HepG2 (cell line): Measurements from ENCODE around the gene NEIL3.

Source experiments
- EP300 ChIP-seq, 3 experiments: sonication (generic) in 1 of 3; formaldehyde crosslinking in 1 of 3; IDR thresholded peaks; 2 replicates each; pipeline versions ENCODE4 v1.5.1 to v1.6.1; 2011 to 2020; ENCODE audit warnings: low read depth in 2 of 3, low read length in 2 of 3, borderline replicate concordance in 1 of 3, improper control_type of control experiment in 1 of 3, mild to moderate bottlenecking in 1 of 3, missing genetic modification reagents in 1 of 3, moderate library complexity in 1 of 3
- GABPA ChIP-seq, 2 experiments: IDR thresholded peaks; 2 replicates each; pipeline ENCODE4 v1.6.1; 2011 to 2016; ENCODE audit warnings: low read depth in 2 of 2, low read length in 1 of 2, missing biosample characterization in 1 of 2, missing genetic modification characterization in 1 of 2
- KLF16 ChIP-seq, 2 experiments: sonication (generic) in 1 of 2; formaldehyde crosslinking in 1 of 2; IDR thresholded peaks; 2 replicates each; pipeline versions ENCODE4 v1.6.1 to v1.8.0; 2016 to 2023; ENCODE audit warnings: missing genetic modification reagents in 2 of 2, missing compliant biosample characterization in 1 of 2
- LBX2 ChIP-seq: sonication (generic); formaldehyde crosslinking; IDR thresholded peaks from 2 replicates; pipeline ENCODE4 v1.5.0; 2020; ENCODE audit warnings: missing genetic modification reagents, mild to moderate bottlenecking, borderline replicate concordance
- NKX3-1 ChIP-seq: sonication (generic); formaldehyde crosslinking; IDR thresholded peaks from 2 replicates; pipeline ENCODE4 v1.5.0; 2020; ENCODE audit warnings: missing genetic modification reagents
- RELA ChIP-seq: sonication (generic); formaldehyde crosslinking; IDR thresholded peaks from 2 replicates; pipeline ENCODE4 v1.4.0; 2020; ENCODE audit warnings: missing genetic modification reagents
- SATB2 ChIP-seq: sonication (generic); formaldehyde crosslinking; IDR thresholded peaks from 2 replicates; pipeline ENCODE4 v1.5.0; 2020; ENCODE audit warnings: missing genetic modification reagents
- USF2 ChIP-seq, 2 experiments: sonication (generic) in 1 of 2; formaldehyde crosslinking in 1 of 2; IDR thresholded peaks; 2 replicates each; pipeline versions ENCODE4 v1.5.1 to v1.6.1; 2011 to 2020; ENCODE audit warnings: borderline replicate concordance in 1 of 2, low read depth in 1 of 2, low read length in 1 of 2, mild to moderate bottlenecking in 1 of 2, missing genetic modification reagents in 1 of 2, moderate library complexity in 1 of 2
- ZNF674 ChIP-seq: sonication (generic); formaldehyde crosslinking; IDR thresholded peaks from 2 replicates; pipeline ENCODE4 v1.5.0; 2020; ENCODE audit warnings: low read depth, mild to moderate bottlenecking, missing genetic modification reagents
- ZNF777 ChIP-seq: sonication (generic); formaldehyde crosslinking; IDR thresholded peaks from 2 replicates; pipeline ENCODE4 v1.4.0; 2020; ENCODE audit warnings: missing genetic modification reagents
- TF ChIP-seq, protein P1 (sequence below), 2 experiments: sonication (generic) in 1 of 2; formaldehyde crosslinking in 1 of 2; IDR thresholded peaks; 2 replicates each; pipeline versions ENCODE4 v1.4.0 to v1.6.1; 2018 to 2020; ENCODE audit warnings: missing genetic modification reagents in 2 of 2, borderline replicate concordance in 1 of 2, low read depth in 1 of 2, mild to moderate bottlenecking in 1 of 2, missing biosample characterization in 1 of 2

DNA sequence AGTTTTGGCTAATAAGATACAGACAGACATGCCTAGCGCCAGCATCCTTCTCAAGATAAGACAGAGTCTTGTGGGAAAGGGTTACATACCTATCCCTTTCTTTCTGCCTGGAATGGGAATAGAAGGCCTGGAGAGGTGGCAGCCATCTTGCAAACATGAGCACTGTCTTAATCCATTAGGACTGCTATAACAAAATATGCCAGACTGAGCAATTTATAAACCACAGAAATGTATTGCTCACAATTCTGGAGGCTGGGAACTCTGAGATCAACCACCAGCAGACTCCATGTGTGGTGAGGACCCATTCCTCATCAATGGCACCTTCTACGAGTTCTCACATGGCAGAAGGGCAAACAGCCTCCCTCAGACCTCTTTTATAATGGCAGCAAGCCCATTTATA lies 26.5 kb upstream of the NEIL3 start:
- TF ChIP-seq USF2 (IDR thresholded peaks at IDR 0.05; ENCODE audit: low read depth, low read length) (no peak), USF2 (CRISPR knock-in tag; IDR thresholded peaks at IDR 0.05; ENCODE audit: borderline replicate concordance) (no peak), NKX3-1 (CRISPR knock-in tag) (no peak), SATB2 (no peak), ZNF777 (CRISPR knock-in tag) (no peak), LBX2 (CRISPR knock-in tag) (no peak), GABPA (IDR thresholded peaks at IDR 0.05; ENCODE audit: low read depth, low read length) (no peak), GABPA (CRISPR knock-in tag; IDR thresholded peaks at IDR 0.05; ENCODE audit: low read depth) (no peak), ZNF674 (CRISPR knock-in tag) (no peak), RELA (CRISPR knock-in tag) (no peak), EP300 (IDR thresholded peaks at IDR 0.05; ENCODE audit: low read depth in 2 of 2, low read length in 2 of 2) (no peak), EP300 (CRISPR knock-in tag; IDR thresholded peaks at IDR 0.05; ENCODE audit: borderline replicate concordance) (no peak), KLF16 (CRISPR knock-in tag; IDR thresholded peaks at IDR 0.05) (no peak)
- TF ChIP-seq, protein P1, sequence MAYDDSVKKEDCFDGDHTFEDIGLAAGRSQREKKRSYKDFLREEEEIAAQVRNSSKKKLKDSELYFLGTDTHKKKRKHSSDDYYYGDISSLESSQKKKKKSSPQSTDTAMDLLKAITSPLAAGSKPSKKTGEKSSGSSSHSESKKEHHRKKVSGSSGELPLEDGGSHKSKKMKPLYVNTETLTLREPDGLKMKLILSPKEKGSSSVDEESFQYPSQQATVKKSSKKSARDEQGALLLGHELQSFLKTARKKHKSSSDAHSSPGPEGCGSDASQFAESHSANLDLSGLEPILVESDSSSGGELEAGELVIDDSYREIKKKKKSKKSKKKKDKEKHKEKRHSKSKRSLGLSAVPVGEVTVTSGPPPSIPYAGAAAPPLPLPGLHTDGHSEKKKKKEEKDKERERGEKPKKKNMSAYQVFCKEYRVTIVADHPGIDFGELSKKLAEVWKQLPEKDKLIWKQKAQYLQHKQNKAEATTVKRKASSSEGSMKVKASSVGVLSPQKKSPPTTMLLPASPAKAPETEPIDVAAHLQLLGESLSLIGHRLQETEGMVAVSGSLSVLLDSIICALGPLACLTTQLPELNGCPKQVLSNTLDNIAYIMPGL (CRISPR knock-in tag; IDR thresholded peaks at IDR 0.05; ENCODE audit: borderline replicate concordance in 1 of 2, low read depth in 1 of 2), result no peak
